ENCODE data around the gene DCAF11.

Gene DCAF11

GRCh38 chr14:24080142-24080530 lies 34.4 kb upstream of the DCAF11 start:
- Histone ChIP-seq H3K4me3 (ENCODE audit: extremely low read depth, insufficient read depth, low read length, poor library complexity, severe bottlenecking) (no peak overlapping the region), H3K27ac (ENCODE audit: low read depth, low read length, severe bottlenecking) (no peak overlapping the region), H3K4me1 (ENCODE audit: control insufficient read depth, insufficient read depth, low read length, poor library complexity, severe bottlenecking) (peaks cover 5% of the 10 kb centered on the region), H3K36me3 (ENCODE audit: control insufficient read depth, insufficient read depth, low read length) (no peaks in the 10 kb centered on the region), H3K9me3 (ENCODE audit: control insufficient read depth, low read length) (no peaks in the 10 kb centered on the region)
- 84 to 89% methylated on average over 3 to 6 of the region's 6 CpGs for WGBS, 2 experiments (ENCODE audit: insufficient coverage in 2 of 2)

- peaks cover 5% of the 10 kb centered on the region for H3K4me1 ChIP-seq (ENCODE audit: control insufficient read depth, insufficient read depth, low read length, poor library complexity, severe bottlenecking)
- no peak overlapping the region for H3K27ac ChIP-seq (ENCODE audit: low read depth, low read length, severe bottlenecking)
- peak overlapping the region; percentile 42 for H3K4me3 ChIP-seq (ENCODE audit: extremely low read depth, insufficient read depth, low read length, poor library complexity, severe bottlenecking)
- H3K9me3 ChIP-seq (ENCODE audit: control insufficient read depth, low read length), result no peaks in the 10 kb centered on the region
- WGBS, 2 experiments (ENCODE audit: insufficient coverage in 2 of 2), result 0 to 1% methylated on average over 54 to 62 of the region's 74 CpGs
- no peaks in the 10 kb centered on the region for H3K36me3 ChIP-seq (ENCODE audit: control insufficient read depth, insufficient read depth, low read length)
Observed at GRCh38 chr14:24080888-24081738, 33.5 kb upstream of the DCAF11 start.

DNA sequence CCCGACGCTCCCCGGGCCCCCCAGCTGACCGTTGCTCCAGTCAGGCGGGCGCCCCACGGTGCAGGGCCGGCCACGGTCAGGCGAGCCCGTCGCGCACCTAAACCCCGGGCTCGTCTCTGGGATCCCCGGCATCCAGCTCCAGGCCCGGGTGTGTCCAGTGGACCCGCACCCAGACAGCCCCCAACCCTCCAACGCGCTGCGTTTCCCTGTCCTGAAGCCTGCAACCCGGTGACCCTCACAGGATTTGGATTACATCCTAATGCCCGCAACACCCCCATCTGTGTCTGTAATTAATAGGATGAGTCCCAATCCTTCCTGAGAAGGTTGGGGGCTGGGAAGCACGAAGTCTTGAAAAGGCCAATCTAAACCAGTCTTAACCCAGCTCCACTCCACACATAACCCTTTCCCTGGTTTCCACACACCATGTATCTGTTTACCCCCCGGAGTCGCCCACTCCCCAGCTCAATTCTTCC lies 32.8 kb upstream of the DCAF11 start:
- Histone ChIP-seq H3K36me3 (ENCODE audit: control insufficient read depth, insufficient read depth, low read length) (no peaks in the 10 kb centered on the region), H3K27ac (ENCODE audit: low read depth, low read length, severe bottlenecking) (no peak overlapping the region), H3K4me3 (ENCODE audit: extremely low read depth, insufficient read depth, low read length, poor library complexity, severe bottlenecking) (peak overlapping the region; percentile 42), H3K9me3 (ENCODE audit: control insufficient read depth, low read length) (no peaks in the 10 kb centered on the region), H3K4me1 (ENCODE audit: control insufficient read depth, insufficient read depth, low read length, poor library complexity, severe bottlenecking) (peaks cover 5% of the 10 kb centered on the region)
- WGBS, 2 experiments (ENCODE audit: insufficient coverage in 2 of 2), result 12 to 16% methylated on average over 18 of the region's 26 CpGs

- Histone ChIP-seq H3K9me3 (ENCODE audit: control insufficient read depth, low read length) (no peaks in the 10 kb centered on the region), H3K36me3 (ENCODE audit: control insufficient read depth, insufficient read depth, low read length) (no peaks in the 10 kb centered on the region), H3K4me1 (ENCODE audit: control insufficient read depth, insufficient read depth, low read length, poor library complexity, severe bottlenecking) (peaks cover 5% of the 10 kb centered on the region), H3K27ac (ENCODE audit: low read depth, low read length, severe bottlenecking) (no peak overlapping the region), H3K4me3 (ENCODE audit: extremely low read depth, insufficient read depth, low read length, poor library complexity, severe bottlenecking) (no peak overlapping the region)
- 83 to 84% methylated on average over 1 to 3 of the region's 5 CpGs for WGBS, 2 experiments (ENCODE audit: insufficient coverage in 2 of 2)
Observed at GRCh38 chr14:24082411-24083080, 32.0 kb upstream of the DCAF11 start.

DNA sequence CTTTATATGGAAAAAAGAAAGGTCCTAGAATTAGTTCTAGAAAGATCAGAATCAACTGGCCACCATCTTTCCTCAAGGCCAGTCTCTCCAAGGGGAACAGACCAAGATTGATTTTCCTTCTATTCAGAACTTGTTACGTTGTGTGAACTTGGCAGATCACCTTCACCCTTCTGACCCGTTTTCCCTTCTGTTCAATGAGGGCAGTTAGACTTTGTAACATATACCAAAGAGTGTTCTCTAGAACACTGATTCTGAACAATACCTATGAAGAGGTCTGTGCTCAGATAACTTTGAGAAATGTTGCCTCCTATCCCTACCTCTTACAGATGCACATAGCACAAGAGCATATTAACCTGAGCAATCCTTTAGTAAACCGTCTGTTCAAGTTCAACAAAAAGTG lies 31.1 kb upstream of the DCAF11 start:
- H3K4me1 ChIP-seq (ENCODE audit: control insufficient read depth, insufficient read depth, low read length, poor library complexity, severe bottlenecking), result peaks cover 5% of the 10 kb centered on the region
- no peak overlapping the region for H3K4me3 ChIP-seq (ENCODE audit: extremely low read depth, insufficient read depth, low read length, poor library complexity, severe bottlenecking)
- no peaks in the 10 kb centered on the region for H3K9me3 ChIP-seq (ENCODE audit: control insufficient read depth, low read length)
- no peaks in the 10 kb centered on the region for H3K36me3 ChIP-seq (ENCODE audit: control insufficient read depth, insufficient read depth, low read length)
- H3K27ac ChIP-seq (ENCODE audit: low read depth, low read length, severe bottlenecking), result no peak overlapping the region
- WGBS, 2 experiments (ENCODE audit: insufficient coverage in 2 of 2), result 83 to 88% methylated on average over 2 to 3 of the region's 3 CpGs

- WGBS, 2 experiments (ENCODE audit: insufficient coverage in 2 of 2), result 92 to 95% methylated on average over 2 of the region's 2 CpGs
- Histone ChIP-seq H3K27ac (ENCODE audit: low read depth, low read length, severe bottlenecking) (no peak overlapping the region), H3K4me1 (ENCODE audit: control insufficient read depth, insufficient read depth, low read length, poor library complexity, severe bottlenecking) (peaks cover 5% of the 10 kb centered on the region), H3K4me3 (ENCODE audit: extremely low read depth, insufficient read depth, low read length, poor library complexity, severe bottlenecking) (no peak overlapping the region), H3K9me3 (ENCODE audit: control insufficient read depth, low read length) (no peaks in the 10 kb centered on the region), H3K36me3 (ENCODE audit: control insufficient read depth, insufficient read depth, low read length) (no peaks in the 10 kb centered on the region)
Observed at GRCh38 chr14:24084440-24084839, 30.1 kb upstream of the DCAF11 start.

DNA sequence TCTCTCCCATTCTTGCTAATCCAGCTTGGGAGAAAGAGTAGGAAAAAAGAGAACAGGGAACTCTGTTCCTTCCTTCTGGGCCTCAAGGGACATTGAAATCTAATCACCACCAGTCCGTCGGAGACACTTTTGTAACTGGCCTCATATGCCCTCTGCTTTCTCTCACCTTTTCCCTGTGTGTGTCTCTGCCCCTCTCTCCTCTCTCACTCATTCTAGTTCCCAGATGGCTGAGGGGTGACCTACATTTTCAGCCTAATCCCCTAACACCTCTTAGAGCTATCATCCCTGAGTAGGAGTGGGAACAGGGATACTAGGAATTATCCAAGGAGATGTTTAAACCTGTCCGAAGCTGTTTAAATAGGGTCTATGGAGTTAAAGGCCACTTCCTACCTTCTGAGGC lies 29.4 kb upstream of the DCAF11 start:
- Histone ChIP-seq H3K27ac (ENCODE audit: low read depth, low read length, severe bottlenecking) (no peak overlapping the region), H3K4me1 (ENCODE audit: control insufficient read depth, insufficient read depth, low read length, poor library complexity, severe bottlenecking) (peaks cover 5% of the 10 kb centered on the region), H3K36me3 (ENCODE audit: control insufficient read depth, insufficient read depth, low read length) (no peaks in the 10 kb centered on the region), H3K4me3 (ENCODE audit: extremely low read depth, insufficient read depth, low read length, poor library complexity, severe bottlenecking) (no peak overlapping the region), H3K9me3 (ENCODE audit: control insufficient read depth, low read length) (no peaks in the 10 kb centered on the region)
- WGBS, 2 experiments (ENCODE audit: insufficient coverage in 2 of 2), result 79 to 100% methylated on average over 2 to 3 of the region's 3 CpGs

DNA sequence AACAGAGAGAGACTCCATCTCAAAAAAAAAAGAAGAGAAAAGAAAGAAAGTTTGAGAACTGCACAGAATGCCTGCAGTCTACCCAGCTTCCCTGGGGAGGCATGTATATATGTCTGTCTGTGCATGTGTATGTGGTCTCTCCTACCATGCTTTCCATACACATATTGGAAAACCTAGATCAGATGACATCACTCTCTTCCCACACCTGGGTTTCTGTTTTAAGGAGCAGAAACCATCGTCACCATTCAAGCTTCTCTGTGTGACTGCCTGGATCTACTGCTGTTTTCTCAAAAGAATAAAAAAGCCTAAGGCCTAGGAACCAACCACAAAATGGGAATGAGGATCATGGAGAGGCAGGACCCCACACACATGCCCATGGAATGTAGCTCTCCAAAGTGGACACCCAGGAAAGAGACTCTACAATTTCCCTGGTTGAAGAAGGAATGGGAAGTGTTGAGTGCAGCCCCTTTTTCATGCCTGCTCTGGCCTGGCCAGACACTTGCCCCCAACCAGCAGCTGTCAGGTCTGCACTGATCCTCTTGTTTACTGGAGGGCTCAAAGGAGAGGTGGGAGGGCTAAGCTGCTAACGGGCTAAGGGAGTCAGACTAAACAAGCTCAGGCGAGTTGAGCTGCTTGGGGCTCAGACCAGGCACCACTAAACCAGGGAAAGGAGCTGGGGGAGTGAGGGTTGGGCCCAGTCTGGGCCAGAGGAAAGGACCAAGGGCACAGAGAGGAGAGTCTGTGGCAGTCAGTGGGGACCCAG lies 28.2 kb upstream of the DCAF11 start:
- no peak overlapping the region for H3K27ac ChIP-seq (ENCODE audit: low read depth, low read length, severe bottlenecking)
- no peaks in the 10 kb centered on the region for H3K36me3 ChIP-seq (ENCODE audit: control insufficient read depth, insufficient read depth, low read length)
- WGBS, 2 experiments (ENCODE audit: insufficient coverage in 2 of 2), result 65 to 79% methylated on average over 3 of the region's 3 CpGs
- no peaks in the 10 kb centered on the region for H3K4me1 ChIP-seq (ENCODE audit: control insufficient read depth, insufficient read depth, low read length, poor library complexity, severe bottlenecking)
- no peak overlapping the region for H3K4me3 ChIP-seq (ENCODE audit: extremely low read depth, insufficient read depth, low read length, poor library complexity, severe bottlenecking)
- no peaks in the 10 kb centered on the region for H3K9me3 ChIP-seq (ENCODE audit: control insufficient read depth, low read length)

GRCh38 chr14:24087004-24087403 lies 27.6 kb upstream of the DCAF11 start:
- Histone ChIP-seq H3K4me1 (ENCODE audit: control insufficient read depth, insufficient read depth, low read length, poor library complexity, severe bottlenecking) (no peaks in the 10 kb centered on the region), H3K27ac (ENCODE audit: low read depth, low read length, severe bottlenecking) (no peak overlapping the region), H3K4me3 (ENCODE audit: extremely low read depth, insufficient read depth, low read length, poor library complexity, severe bottlenecking) (no peak overlapping the region), H3K36me3 (ENCODE audit: control insufficient read depth, insufficient read depth, low read length) (no peaks in the 10 kb centered on the region), H3K9me3 (ENCODE audit: control insufficient read depth, low read length) (no peaks in the 10 kb centered on the region)
- WGBS, 2 experiments (ENCODE audit: insufficient coverage in 2 of 2), result 75 to 100% methylated on average over 1 of the region's 1 CpG

- no peak overlapping the region for H3K27ac ChIP-seq (ENCODE audit: low read depth, low read length, severe bottlenecking)
- no peaks in the 10 kb centered on the region for H3K36me3 ChIP-seq (ENCODE audit: control insufficient read depth, insufficient read depth, low read length)
- WGBS, 2 experiments (ENCODE audit: insufficient coverage in 2 of 2), result 100% methylated on average over 1 to 2 of the region's 2 CpGs
- H3K4me1 ChIP-seq (ENCODE audit: control insufficient read depth, insufficient read depth, low read length, poor library complexity, severe bottlenecking), result no peaks in the 10 kb centered on the region
- no peaks in the 10 kb centered on the region for H3K9me3 ChIP-seq (ENCODE audit: control insufficient read depth, low read length)
- no peak overlapping the region for H3K4me3 ChIP-seq (ENCODE audit: extremely low read depth, insufficient read depth, low read length, poor library complexity, severe bottlenecking)
Observed at GRCh38 chr14:24088095-24088494, 26.5 kb upstream of the DCAF11 start.

Measured in mesodermal cell (in vitro differentiated cells).